Hepatocyte (in vitro differentiated cells): ENCODE measurements around the gene CNTNAP2. TPM values are rescaled to one million over a fixed set of nuclear protein-coding genes. Genes with fewer than 3 reads are reported as not detected.
"Not testable (repeated sequence)": the region's sequence is repeated elsewhere in the genome, so short reads cannot be mapped to it uniquely, and the experiment has no call there.

Experiments used
- DNase-seq: peaks from one replicate; pipeline ENCODE4 v3.0.0-alpha.2; 2016; ENCODE audit warnings: low spot score
- H2AFZ ChIP-seq: fragments of 200-600 bp; sonication (generic); 2 replicates; pipeline ENCODE4 v1.6.0; 2016; ENCODE audit warnings: antibody characterized with exemption, mild to moderate bottlenecking
- H3K27ac ChIP-seq: fragments of 200-600 bp; sonication (generic); 2 replicates; pipeline ENCODE4 v1.5.1; 2016; ENCODE audit warnings: mild to moderate bottlenecking
- H3K27me3 ChIP-seq: fragments of 200-600 bp; sonication (generic); 2 replicates; pipeline ENCODE4 v1.6.1; 2016
- H3K36me3 ChIP-seq: fragments of 200-600 bp; sonication (generic); replicated peaks from 2 replicates; pipeline ENCODE4 v1.5.1; 2016; ENCODE audit warnings: low read depth; ENCODE audit not compliant: insufficient read depth
- H3K4me1 ChIP-seq: fragments of 200-600 bp; sonication (generic); 2 replicates; pipeline ENCODE4 v1.5.1; 2016; ENCODE audit warnings: mild to moderate bottlenecking, moderate library complexity; ENCODE audit not compliant: insufficient read depth
- H3K4me2 ChIP-seq: fragments of 200-600 bp; sonication (generic); 2 replicates; pipeline ENCODE4 v1.6.0; 2016
- H3K4me3 ChIP-seq: fragments of 200-600 bp; sonication (generic); 2 replicates; pipeline ENCODE4 v1.5.1; 2016; ENCODE audit warnings: mild to moderate bottlenecking
- H3K79me2 ChIP-seq: fragments of 200-600 bp; sonication (generic); 2 replicates; pipeline ENCODE4 v1.6.0; 2017; ENCODE audit warnings: mild to moderate bottlenecking
- H3K9me2 ChIP-seq: fragments of 200-600 bp; sonication (generic); replicated peaks from 2 replicates; pipeline ENCODE4 v1.6.0; 2017; ENCODE audit warnings: mild to moderate bottlenecking; ENCODE audit not compliant: insufficient read depth
- H3K9me3 ChIP-seq: fragments of 200-600 bp; sonication (generic); 2 replicates; pipeline ENCODE4 v1.5.1; 2016; ENCODE audit warnings: low read depth, mild to moderate bottlenecking
- H4K20me1 ChIP-seq: fragments of 200-600 bp; sonication (generic); 2 replicates; pipeline ENCODE4 v1.6.0; 2016; ENCODE audit warnings: mild to moderate bottlenecking; ENCODE audit not compliant: insufficient read depth, poor library complexity, severe bottlenecking
- CTCF ChIP-seq: fragments of 200-600 bp; sonication (generic); IDR thresholded peaks from 2 replicates; pipeline ENCODE4 v1.5.1; 2016; ENCODE audit warnings: antibody characterized with exemption, mild to moderate bottlenecking; ENCODE audit not compliant: poor library complexity
- EZH2 ChIP-seq: fragments of 200-600 bp; sonication (generic); IDR thresholded peaks from 2 replicates; pipeline ENCODE4 v1.6.1; 2016; ENCODE audit warnings: antibody characterized with exemption, mild to moderate bottlenecking, borderline replicate concordance
- EZH2phosphoT487 ChIP-seq: fragments of 200-600 bp; sonication (generic); IDR thresholded peaks from one replicate; pipeline ENCODE4 v1.6.1; 2018; ENCODE audit warnings: antibody characterized with exemption, mild to moderate bottlenecking, low read depth, moderate library complexity; ENCODE audit not compliant: unreplicated experiment, severe bottlenecking
- WGBS: methylation state at CpG from one replicate; pipeline ENCODE4 v1.1.6; 2016; ENCODE audit warnings: low lambda C conversion rate; ENCODE audit errors: missing lambda C conversion rate; 5-methylcytosine and 5-hydroxymethylcytosine counted together
- polyA plus RNA-seq: library from polyadenylated mRNA; unstranded; fragments of >200 nt; fragmentation: Nextera tagmentation; extraction: Ambion mirVana; gene quantifications from 2 replicates; pipeline ENCODE4 v1.2.1, GENCODE V29; 2016
- total RNA-seq: library from RNA; depleted of rRNA; stranded (reverse); fragments of >200 nt; gene quantifications from 2 replicates; pipeline ENCODE4 v1.2.3, GENCODE V29; 2014

The CNTNAP2 gene
- total and polyA plus RNA-seq, 2 experiments from 2014 or later = 7.5 to 14.7 TPM

- Histone ChIP-seq H3K9me3 (no peaks in the 10 kb centered on the region), H3K27me3 (no peaks in the 10 kb centered on the region), H4K20me1 (no peaks in the 10 kb centered on the region), H3K79me2 (no peaks in the 10 kb centered on the region), H3K4me3 (no peak overlapping the region), H3K4me2 (no peak overlapping the region), H3K9me2 (no peaks in the 10 kb centered on the region), H3K27ac (no peak overlapping the region), H3K4me1 (no peaks in the 10 kb centered on the region), H3K36me3 (no peaks in the 10 kb centered on the region), H2AFZ (no peak overlapping the region)
- TF ChIP-seq CTCF (no peak), EZH2 (no peak), EZH2phosphoT487 (no peak)
- 47% methylated on average over 5 of the region's 5 CpGs for WGBS
- no peak for DNase-seq
These were observed 1680.0 kb downstream of the CNTNAP2 start for GRCh38 chr7:147796581-147796980.

DNA sequence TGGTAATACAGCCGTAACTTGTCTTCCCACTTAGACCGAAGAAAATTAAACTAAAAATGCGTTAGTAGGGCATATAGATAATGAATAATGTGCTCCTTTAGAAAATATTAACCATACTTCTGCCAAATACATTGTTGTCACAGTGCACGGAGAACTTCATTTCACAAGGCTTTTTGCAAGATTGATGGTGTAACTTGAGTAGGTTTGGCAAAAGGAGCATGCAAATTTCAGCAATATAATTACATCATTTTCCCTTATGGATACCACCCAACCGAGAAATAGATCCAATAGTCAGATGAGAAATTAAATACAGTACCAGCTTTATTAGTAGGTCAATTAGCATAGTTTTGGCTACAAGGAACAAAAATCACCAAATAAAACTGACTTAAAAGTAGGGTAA, 1681.4 kb downstream of the CNTNAP2 start:
- no peak for DNase-seq
- WGBS = 80% methylated on average over 5 of the region's 5 CpGs

DNA sequence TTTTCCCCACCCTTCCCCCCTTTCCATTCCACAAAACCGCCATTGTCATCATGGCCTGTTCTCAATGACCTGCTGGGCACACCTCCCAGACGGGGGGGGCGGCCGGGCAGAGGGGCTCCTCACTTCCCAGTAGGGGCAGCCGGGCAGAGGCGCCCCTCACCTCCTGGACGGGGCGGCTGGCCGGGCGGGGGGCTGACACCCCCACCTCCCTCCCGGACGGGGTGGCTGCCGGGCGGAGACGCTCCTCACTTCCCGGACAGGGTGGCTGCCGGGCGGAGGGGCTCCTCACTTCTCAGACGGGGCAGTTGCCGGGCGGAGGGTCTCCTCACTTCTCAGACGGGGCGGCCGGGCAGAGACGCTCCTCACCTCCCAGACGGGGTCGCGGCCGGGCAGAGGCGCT, 1685.2 kb downstream of the CNTNAP2 start:
- not testable (repeated sequence) for H3K4me1 ChIP-seq, H3K9me2 ChIP-seq, DNase-seq, H4K20me1 ChIP-seq, H2AFZ ChIP-seq, H3K36me3 ChIP-seq, H3K4me2 ChIP-seq, H3K27ac ChIP-seq, H3K79me2 ChIP-seq, H3K27me3 ChIP-seq, H3K9me3 ChIP-seq, H3K4me3 ChIP-seq
- 93% methylated on average over 6 of the region's 30 CpGs for WGBS

More for the DNA sequence above, 1681.4 kb downstream of the CNTNAP2 start:
- no peaks in the 10 kb centered on the region for H3K79me2 ChIP-seq
- no peaks in the 10 kb centered on the region for H3K4me1 ChIP-seq
- H3K27me3 ChIP-seq = no peaks in the 10 kb centered on the region
- H3K4me2 ChIP-seq = no peak overlapping the region
- no peaks in the 10 kb centered on the region for H3K9me2 ChIP-seq
- no peak for TF ChIP-seq EZH2phosphoT487
- TF ChIP-seq CTCF = no peak
- no peak for TF ChIP-seq EZH2
- H4K20me1 ChIP-seq = no peaks in the 10 kb centered on the region
- H3K27ac ChIP-seq = no peak overlapping the region
- no peak overlapping the region for H3K4me3 ChIP-seq
- no peaks in the 10 kb centered on the region for H3K36me3 ChIP-seq
- no peaks in the 10 kb centered on the region for H3K9me3 ChIP-seq
- no peak overlapping the region for H2AFZ ChIP-seq

DNA sequence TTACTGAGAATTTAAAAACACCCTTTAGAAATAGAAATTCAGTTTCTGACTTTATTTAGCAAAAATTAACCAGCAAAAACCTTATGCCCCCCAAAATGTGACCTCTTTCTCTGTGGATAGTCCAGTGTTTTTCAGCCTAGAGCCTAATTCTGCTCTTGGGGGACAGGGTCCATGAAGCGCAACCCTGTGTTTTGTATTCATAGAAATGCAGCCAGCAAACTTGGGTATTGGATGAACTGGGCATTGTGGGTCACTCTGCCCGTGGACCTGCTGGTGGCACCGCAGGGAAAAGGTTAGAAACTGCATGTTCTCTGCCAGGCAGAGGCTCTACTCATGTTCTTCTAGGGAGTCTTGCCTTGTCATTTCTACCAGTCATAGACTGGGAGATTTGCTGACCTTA, 1686.5 kb downstream of the CNTNAP2 start:
- 88% methylated on average over 3 of the region's 3 CpGs for WGBS
- no peaks in the 10 kb centered on the region for H3K9me2 ChIP-seq
- H3K27ac ChIP-seq = no peak overlapping the region
- DNase-seq = no peak
- no peaks in the 10 kb centered on the region for H3K4me1 ChIP-seq
- H3K36me3 ChIP-seq = no peaks in the 10 kb centered on the region
- no peak overlapping the region for H3K4me3 ChIP-seq
- H3K9me3 ChIP-seq = no peaks in the 10 kb centered on the region
- no peak for TF ChIP-seq EZH2
- no peak for TF ChIP-seq EZH2phosphoT487
- no peak for TF ChIP-seq CTCF
- no peaks in the 10 kb centered on the region for H4K20me1 ChIP-seq
- no peaks in the 10 kb centered on the region for H3K79me2 ChIP-seq
- H3K27me3 ChIP-seq = no peaks in the 10 kb centered on the region
- no peak overlapping the region for H2AFZ ChIP-seq
- no peak overlapping the region for H3K4me2 ChIP-seq
